ENCODE measurements around the gene HSD3B2. TPM values are rescaled to one million over a fixed set of nuclear protein-coding genes. Genes with fewer than 3 reads are reported as not detected.

The HSD3B2 gene
- total and polyA plus RNA-seq, 2 experiments from 2014 or later: not detected

GRCh38 chr1:119380304-119380703 is 34.6 kb upstream of the HSD3B2 start (continued):
- TF ChIP-seq, protein P1, sequence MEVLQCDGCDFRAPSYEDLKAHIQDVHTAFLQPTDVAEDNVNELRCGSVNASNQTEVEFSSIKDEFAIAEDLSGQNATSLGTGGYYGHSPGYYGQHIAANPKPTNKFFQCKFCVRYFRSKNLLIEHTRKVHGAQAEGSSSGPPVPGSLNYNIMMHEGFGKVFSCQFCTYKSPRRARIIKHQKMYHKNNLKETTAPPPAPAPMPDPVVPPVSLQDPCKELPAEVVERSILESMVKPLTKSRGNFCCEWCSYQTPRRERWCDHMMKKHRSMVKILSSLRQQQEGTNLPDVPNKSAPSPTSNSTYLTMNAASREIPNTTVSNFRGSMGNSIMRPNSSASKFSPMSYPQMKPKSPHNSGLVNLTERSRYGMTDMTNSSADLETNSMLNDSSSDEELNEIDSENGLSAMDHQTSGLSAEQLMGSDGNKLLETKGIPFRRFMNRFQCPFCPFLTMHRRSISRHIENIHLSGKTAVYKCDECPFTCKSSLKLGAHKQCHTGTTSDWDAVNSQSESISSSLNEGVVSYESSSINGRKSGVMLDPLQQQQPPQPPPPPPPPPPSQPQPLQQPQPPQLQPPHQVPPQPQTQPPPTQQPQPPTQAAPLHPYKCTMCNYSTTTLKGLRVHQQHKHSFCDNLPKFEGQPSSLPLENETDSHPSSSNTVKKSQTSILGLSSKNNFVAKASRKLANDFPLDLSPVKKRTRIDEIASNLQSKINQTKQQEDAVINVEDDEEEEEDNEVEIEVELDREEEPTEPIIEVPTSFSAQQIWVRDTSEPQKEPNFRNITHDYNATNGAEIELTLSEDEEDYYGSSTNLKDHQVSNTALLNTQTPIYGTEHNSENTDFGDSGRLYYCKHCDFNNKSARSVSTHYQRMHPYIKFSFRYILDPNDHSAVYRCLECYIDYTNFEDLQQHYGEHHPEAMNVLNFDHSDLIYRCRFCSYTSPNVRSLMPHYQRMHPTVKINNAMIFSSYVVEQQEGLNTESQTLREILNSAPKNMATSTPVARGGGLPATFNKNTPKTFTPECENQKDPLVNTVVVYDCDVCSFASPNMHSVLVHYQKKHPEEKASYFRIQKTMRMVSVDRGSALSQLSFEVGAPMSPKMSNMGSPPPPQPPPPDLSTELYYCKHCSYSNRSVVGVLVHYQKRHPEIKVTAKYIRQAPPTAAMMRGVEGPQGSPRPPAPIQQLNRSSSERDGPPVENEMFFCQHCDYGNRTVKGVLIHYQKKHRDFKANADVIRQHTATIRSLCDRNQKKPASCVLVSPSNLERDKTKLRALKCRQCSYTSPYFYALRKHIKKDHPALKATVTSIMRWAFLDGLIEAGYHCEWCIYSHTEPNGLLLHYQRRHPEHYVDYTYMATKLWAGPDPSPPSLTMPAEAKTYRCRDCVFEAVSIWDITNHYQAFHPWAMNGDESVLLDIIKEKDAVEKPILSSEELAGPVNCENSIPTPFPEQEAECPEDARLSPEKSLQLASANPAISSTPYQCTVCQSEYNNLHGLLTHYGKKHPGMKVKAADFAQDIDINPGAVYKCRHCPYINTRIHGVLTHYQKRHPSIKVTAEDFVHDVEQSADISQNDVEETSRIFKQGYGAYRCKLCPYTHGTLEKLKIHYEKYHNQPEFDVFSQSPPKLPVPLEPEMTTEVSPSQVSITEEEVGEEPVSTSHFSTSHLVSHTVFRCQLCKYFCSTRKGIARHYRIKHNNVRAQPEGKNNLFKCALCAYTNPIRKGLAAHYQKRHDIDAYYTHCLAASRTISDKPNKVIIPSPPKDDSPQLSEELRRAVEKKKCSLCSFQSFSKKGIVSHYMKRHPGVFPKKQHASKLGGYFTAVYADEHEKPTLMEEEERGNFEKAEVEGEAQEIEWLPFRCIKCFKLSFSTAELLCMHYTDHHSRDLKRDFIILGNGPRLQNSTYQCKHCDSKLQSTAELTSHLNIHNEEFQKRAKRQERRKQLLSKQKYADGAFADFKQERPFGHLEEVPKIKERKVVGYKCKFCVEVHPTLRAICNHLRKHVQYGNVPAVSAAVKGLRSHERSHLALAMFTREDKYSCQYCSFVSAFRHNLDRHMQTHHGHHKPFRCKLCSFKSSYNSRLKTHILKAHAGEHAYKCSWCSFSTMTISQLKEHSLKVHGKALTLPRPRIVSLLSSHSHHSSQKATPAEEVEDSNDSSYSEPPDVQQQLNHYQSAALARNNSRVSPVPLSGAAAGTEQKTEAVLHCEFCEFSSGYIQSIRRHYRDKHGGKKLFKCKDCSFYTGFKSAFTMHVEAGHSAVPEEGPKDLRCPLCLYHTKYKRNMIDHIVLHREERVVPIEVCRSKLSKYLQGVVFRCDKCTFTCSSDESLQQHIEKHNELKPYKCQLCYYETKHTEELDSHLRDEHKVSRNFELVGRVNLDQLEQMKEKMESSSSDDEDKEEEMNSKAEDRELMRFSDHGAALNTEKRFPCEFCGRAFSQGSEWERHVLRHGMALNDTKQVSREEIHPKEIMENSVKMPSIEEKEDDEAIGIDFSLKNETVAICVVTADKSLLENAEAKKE (CRISPR knock-in tag; IDR thresholded peaks at IDR 0.05): no peak
- TF ChIP-seq EZH2 (IDR thresholded peaks at IDR 0.05; ENCODE audit: low read depth, unreplicated experiment): no peak

DNA sequence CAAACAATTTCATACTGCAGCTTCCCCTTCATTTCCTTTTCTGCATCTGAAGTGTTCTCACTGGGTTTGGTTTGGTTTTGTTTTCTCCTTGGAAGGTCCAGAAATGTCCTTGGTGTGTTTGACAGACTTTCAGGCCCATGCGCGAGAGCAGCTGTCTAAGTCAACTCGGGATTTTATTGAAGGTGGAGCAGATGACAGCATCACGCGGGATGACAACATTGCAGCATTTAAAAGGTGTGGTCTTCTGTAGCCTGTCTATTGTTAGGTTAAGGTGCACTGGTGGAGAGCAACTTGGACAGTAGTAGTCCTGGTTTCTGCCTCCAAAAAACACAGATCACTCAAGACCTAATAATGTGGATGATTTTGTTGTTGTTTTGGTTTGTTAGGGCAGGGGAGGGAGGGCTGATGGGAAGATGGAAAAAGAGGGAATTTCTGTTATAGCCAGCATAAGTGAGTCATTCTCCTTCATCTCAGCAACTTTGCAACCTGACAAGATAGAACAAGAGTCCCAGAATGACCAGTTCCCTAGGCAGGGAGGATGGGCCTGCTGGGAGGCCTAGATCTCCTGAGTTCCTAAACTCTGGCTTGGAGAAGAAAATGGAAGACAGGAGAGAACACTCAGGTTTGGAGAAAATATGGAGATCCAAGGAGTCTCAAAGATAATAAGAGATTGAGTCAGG is 33.8 kb upstream of the HSD3B2 start:
- H3F3A ChIP-seq (replicated peaks; ENCODE audit: low read depth): no peaks in the 10 kb centered on the region
- H4K20me1 ChIP-seq (replicated peaks; ENCODE audit: insufficient read depth): no peaks in the 10 kb centered on the region
- peaks cover 27% of the 10 kb centered on the region for H3K9me2 ChIP-seq (ENCODE audit: insufficient read depth)
- Mint-ChIP-seq H3K36me3 (ENCODE audit: low read depth) (no peaks in the 10 kb centered on the region), H3K27me3 (ENCODE audit: insufficient read depth, low read depth, poor library complexity) (peaks cover 5% of the 10 kb centered on the region), H3K4me3 (no peak overlapping the region), H3K9me3 (peaks cover 4% of the 10 kb centered on the region; the same call in 1 of the 3 replicates), H3K4me1 (peaks cover 3% of the 10 kb centered on the region; the same call in 1 of the 3 replicates), H3K27ac (no peak overlapping the region)
- H3K79me2 ChIP-seq (replicated peaks; ENCODE audit: insufficient read depth): no peaks in the 10 kb centered on the region
- no peaks in the 10 kb centered on the region for H3K4me1 ChIP-seq (ENCODE audit: insufficient read depth)
- ATAC-seq: no peak
- no peaks in the 10 kb centered on the region for H3K36me3 ChIP-seq (ENCODE audit: insufficient read depth)
- no peak overlapping the region for H3K4me2 ChIP-seq
- no peak overlapping the region for H3K27ac ChIP-seq (ENCODE audit: low read depth)
- H3K4me3 ChIP-seq: no peak overlapping the region
- H2AFZ ChIP-seq: no peak overlapping the region
- H3K27me3 ChIP-seq (ENCODE audit: insufficient read depth): no peaks in the 10 kb centered on the region
- no peak for DNase-seq (ENCODE audit: low spot score)
- TF ChIP-seq JUNB (IDR thresholded peaks at IDR 0.05; ENCODE audit: unreplicated experiment) (no peak), REST (IDR thresholded peaks at IDR 0.05; ENCODE audit: unreplicated experiment) (no peak), EZH2phosphoT487 (IDR thresholded peaks at IDR 0.05; ENCODE audit: unreplicated experiment) (no peak), EZH2 (IDR thresholded peaks at IDR 0.05; ENCODE audit: low read depth, unreplicated experiment) (no peak), STAT1 (IDR thresholded peaks at IDR 0.05; ENCODE audit: unreplicated experiment) (no peak), CREB1 (CRISPR knock-in tag; IDR thresholded peaks at IDR 0.05; ENCODE audit: low read depth) (no peak), ZNF114 (CRISPR knock-in tag; IDR thresholded peaks at IDR 0.05) (no peak), NANOG (IDR thresholded peaks at IDR 0.05; ENCODE audit: borderline replicate concordance) (no peak)
